GM10266 (cell line): ENCODE data around the gene ELFN1.

ENCODE experiments used
- DNase-seq: peaks from one replicate; pipeline ENCODE4 v3.0.0; 2012; ENCODE audit errors: extremely low spot score
- CTCF ChIP-seq: IDR thresholded peaks from 2 replicates; pipeline ENCODE4 v1.5.1; 2012; ENCODE audit warnings: mild to moderate bottlenecking, low read depth; ENCODE audit not compliant: control insufficient read depth, insufficient read depth; ENCODE audit errors: missing control alignments

ELFN1 gene

DNA sequence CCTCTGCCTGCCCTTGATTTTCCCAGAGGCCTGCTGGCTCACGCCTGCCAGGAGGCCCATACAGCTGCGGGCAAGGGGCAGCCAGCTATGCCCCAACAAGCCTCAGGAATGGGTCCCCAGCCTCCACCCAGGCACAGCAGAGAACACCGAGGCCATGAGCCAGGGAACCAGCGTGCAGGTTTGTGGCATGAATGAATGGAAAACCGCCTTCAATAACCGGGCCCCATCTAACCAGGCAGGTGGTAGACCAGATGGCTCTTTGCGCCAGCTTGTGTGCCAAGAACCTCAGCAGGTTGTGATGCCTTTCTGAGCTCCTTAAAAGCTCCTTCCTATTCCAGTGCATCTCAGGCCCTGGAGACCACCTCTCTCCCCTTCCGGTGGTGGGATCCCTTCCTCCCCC is 50.2 kb downstream of the ELFN1 start:
- DNase-seq: no peak
- TF ChIP-seq CTCF: no peak

GRCh38 chr7:1721047-1721690 is 51.1 kb downstream of the ELFN1 start:
- TF ChIP-seq CTCF: no peak

DNA sequence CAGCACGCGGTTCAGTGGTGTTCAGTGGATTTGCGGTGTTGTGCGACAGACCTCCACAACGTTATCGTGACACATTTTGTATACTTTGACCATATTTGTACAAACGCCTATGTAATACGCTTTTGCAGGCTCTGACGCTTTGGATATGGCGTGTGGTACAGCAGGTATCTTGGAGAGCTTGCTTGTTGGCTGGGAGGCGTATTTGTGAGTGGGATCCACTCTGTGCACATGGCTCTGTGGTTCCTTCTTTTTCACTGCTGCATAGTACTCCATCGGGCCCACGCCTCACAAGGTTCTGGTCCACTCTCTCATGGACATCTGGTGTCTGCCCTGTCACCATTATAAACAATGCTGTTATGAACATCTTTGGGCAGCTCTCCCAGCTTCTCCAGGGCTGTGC is 53.2 kb downstream of the ELFN1 start:
- TF ChIP-seq CTCF: no peak
- no peak for DNase-seq

More at GRCh38 chr7:1721047-1721690, 51.1 kb downstream of the ELFN1 start:
- DNase-seq: no peak

- DNase-seq: no peak
- no peak for TF ChIP-seq CTCF
Measured at GRCh38 chr7:1724118-1724910, 54.2 kb downstream of the ELFN1 start.

GRCh38 chr7:1725199-1725690 is 55.2 kb downstream of the ELFN1 start:
- DNase-seq: no peak
- TF ChIP-seq CTCF: no peak

DNA sequence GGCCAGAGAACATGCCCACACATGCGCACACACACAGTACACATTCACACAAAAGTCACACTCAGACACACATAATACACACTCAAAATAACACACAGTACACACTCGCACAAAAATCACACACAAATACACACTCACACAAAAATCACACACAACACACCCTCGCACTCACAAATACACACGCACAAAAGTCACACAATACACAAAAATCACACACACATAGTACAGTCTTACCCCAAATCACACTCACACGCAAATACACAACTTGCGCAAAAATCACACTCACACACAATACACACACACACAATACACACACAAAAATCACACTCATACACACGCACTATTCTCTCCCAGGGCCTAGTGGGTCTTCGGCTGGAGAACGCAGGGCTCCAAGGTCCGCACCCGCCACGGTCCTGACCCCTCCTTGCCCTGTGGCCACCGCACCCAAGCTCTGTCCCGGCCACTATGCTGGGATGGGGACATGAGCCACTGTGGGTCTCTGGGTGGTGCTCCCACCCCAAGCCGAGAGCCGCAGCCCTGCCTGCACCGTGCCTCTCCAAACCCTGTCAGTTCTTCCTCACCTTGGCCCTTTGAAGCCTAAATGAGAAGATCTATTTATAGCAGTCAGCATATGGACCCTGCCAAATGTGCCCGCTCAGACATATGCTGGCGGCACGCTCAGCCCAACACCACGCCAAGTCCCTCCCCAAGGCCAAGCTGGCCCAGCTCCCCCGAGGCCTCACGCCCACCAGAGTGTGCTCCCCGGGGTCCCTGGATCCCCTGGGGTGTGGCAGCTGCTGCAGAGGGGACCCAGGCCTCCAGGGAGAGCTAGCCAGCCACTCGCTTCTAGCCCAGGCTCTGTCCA is 55.9 kb downstream of the ELFN1 start:
- no peak for DNase-seq
- no peak for TF ChIP-seq CTCF
